GM21526 (cell line): ENCODE measurements around the gene ITPR2.
"Not testable (repeated sequence)": the region's sequence is repeated elsewhere in the genome, so short reads cannot be mapped to it uniquely, and the experiment has no call there.

Experiments
- ATAC-seq: cut with Tn5 transposase; IDR thresholded peaks from one replicate; pipeline ENCODE4 v1.9.1; 2021; ENCODE audit warnings: moderate library complexity; ENCODE audit not compliant: unreplicated experiment, low FRiP score

Gene ITPR2

GRCh38 chr12:26832822-26833742, at the start of gene ITPR2:
Gene ITPR2, minus strand, starts transcription at chr12:26833194. Its CDS starts 413 bp downstream, at chr12:26832781.
- peak; percentile 65 for ATAC-seq

DNA sequence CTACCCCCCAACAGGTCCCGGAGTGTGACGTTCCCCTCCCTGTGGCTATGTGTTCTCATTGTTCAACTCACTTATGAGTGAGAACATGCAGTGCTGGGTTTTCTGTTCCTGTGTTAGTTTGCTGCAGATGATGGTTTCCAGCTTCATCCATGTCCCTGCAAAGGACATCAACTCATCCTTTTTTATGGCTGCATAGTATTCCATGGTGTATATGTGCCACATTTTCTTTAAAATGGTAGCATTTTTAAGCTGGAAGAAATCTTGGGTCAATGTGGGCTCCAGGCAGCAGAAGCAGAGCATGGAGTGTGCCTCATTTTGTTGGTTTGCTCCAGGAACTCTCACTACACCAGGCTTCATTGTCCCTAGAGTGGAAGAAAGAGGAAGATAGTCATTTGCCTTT, 47.6 kb upstream of the ITPR2 start:
- ATAC-seq = no peak

DNA sequence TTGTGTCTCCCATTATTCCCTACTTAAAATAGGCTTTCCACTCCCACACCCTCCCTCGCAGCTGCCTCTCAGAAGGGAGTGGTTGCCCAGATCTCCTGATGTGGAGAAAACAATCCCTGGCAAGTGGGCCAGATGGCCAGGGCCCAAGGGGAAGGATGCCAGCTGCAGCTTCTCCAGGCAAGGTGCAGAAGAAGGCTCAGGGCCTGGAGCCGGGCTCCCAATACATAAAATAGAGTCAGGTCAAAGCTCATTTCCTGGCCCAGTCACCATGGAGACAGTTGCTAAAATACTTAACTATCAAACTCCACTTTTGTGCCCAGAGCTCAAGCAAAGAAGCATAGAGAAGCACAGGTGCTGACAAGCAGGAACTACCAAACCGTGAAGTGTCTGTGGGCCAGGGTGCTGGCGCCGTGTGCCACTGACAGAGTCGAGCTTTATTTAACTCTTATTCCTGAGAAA, 45.7 kb upstream of the ITPR2 start:
- ATAC-seq = no peak

DNA sequence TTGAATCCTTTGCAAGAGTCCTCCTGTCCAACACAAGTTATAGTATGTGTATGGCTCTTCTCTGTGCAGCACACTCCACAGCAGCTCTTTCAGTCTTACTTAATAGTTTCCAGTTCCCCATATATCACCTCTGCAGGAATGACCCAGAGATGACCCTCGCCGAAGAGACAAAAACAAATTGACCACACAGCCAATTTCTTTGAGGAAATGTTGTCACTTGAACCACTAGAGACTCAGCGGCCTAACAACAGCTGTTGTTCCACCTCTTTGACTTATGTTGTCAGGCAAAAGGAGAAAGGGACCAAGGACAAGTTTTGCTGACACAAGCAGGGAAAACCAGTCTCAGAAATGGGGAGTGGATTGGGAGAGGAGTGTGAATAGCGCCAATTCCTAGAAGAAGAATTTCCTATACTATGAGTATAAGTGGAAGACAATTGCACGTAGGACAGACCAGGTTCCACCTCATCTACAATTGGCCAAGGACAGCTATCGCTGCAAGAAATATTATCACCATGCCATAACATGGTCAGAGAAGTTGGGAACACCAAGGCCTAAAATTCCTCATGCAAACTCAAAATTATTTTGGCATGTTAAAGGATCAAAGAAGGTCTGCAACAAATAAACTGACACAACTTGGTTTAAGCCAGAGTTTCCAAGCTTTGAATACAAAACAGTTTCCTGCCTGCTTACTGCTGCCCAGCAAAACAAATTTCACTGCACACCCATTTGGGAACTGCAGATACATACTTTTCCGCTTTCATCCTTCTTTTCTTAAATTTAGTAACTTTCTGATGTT, 41.7 kb upstream of the ITPR2 start:
- ATAC-seq = no peak

DNA sequence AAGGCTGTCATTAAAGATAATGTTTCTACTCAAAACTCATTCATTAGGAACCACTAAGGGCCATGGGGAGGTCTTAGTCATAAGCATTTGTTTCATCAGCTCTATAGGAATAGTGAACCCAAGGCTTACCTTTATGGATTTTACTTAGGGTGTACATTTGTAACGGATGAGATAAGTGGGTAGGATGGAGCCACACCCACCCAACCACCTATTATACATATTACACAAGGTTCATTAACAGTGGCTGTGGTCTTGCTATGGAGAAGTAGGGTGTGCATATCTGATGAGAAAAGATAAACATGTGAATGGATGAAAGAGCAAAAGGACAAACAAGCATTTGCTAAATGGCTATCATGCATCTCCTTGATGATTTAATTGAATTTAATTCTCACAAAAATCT, 39.6 kb upstream of the ITPR2 start:
- no peak for ATAC-seq

- ATAC-seq = no peak
Measured at GRCh38 chr12:26871985-26872384, 39.0 kb upstream of the ITPR2 start.

- no peak for ATAC-seq
Measured at GRCh38 chr12:26870491-26871419, 37.8 kb upstream of the ITPR2 start.

DNA sequence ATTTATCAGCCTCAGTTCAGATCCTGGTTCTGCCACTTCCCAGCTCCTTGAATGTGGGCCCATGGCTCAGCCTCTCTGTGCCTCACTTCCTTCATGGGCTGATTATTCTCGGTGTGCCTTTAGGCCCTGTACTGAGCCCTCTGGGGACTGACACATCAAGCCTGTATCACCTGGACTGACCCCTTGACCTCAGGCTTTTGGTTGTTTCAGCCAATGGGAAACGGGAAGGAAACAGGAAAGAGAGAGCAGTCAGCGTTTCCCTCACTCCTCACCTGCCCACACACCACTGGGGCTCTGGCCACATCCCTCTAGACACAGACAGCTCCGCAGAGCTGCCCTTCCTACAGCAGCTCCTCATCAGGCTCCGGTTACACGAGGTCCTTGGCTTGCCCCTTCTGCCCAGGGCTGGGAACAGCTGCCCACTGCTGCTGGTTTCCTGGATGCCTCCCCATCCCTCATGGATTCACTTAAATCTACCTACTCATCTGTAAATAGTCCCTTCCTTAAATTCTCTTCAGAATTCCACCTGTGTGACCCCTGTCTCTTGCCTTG, 37.0 kb upstream of the ITPR2 start:
- ATAC-seq = no peak

GRCh38 chr12:26869104-26869494, 36.1 kb upstream of the ITPR2 start:
- no peak for ATAC-seq

DNA sequence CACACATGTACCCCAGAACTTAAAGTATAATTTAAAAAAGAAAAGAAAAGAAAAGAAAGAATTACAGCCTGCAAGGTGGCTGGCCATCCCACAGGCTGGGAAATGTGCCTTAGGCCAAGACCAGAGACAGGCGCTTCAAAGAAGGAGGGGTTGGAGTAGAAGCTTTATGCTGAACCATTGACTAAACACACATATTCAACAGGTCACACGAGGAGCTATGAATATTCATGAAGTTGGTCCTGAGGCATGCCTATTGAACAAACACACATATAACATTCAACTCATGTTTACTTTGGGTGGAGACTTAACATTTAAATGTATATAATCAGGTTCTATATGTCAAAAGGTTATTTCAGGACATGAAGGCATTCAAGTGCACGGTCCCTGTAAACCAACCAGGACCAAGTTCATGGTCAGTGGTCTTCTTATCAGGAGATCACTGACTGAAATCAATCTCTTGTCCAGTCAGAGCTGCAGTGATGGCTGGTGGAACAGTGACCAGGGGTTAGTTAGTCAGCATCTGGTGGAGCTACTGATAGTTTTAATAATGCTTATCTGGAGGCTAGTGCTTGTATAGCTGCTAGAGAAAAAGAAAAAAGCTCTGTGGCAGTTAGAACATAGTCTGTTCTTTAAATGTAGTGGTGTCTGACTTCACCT, 35.6 kb upstream of the ITPR2 start:
- no peak for ATAC-seq

DNA sequence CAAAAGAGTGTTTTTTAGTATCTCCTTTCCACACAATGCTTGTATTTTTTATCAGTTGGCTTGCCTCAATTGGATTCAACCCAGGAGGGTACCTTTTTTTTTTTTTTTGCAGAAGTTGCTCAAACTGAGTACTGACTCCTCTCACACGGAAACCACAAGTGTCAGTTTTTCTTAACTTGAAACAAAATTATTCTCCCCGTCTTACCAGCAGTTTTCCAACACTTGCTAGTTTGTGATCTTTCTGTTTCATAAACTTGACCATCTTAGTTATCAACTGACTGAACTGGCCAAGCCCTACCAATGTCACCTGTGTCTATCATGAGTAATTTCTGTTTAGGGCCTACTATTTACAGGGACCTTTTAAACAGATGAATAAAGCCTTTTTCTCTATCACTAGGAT, 34.1 kb upstream of the ITPR2 start:
- ATAC-seq = peak; percentile 66

- no peak for ATAC-seq
Measured at GRCh38 chr12:26863515-26863914, 30.5 kb upstream of the ITPR2 start.

- ATAC-seq = not testable (repeated sequence)
Measured at GRCh38 chr12:26862787-26863186, 29.8 kb upstream of the ITPR2 start.

GRCh38 chr12:26861690-26862089, 28.7 kb upstream of the ITPR2 start:
- no peak for ATAC-seq

DNA sequence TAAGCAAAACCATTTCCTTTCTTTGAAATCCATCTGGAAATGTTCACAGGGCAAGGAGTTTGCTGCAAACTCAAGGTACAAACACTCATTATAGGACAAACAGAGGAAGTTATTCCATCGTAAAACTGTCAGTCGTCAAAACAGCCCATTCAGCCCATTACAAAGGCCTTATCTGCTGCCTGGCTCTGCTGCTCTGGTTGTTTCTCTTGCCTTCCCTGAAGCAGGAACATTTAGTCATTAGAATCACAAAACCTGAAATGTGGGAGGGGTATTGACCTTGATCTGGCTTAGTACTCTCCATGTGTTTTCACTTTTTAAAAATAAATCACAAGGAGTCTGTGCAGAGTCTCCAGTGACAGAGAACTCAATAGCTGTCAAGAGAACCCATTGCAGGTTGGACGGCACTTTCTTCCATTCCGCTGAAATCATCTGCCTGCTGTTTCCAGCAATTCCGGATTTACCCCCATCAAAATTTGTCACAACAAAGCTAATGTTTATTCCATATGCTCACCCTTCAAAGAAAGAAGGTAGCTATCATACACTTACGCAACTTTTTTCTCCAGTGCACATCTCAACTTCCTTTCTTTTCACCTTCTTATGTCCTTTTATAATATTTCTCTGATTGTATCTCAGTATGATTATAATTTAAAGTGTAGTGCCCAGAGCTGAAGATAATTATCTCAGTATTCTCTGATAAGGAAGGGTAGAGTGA, 24.6 kb upstream of the ITPR2 start:
- ATAC-seq = no peak

GRCh38 chr12:26855337-26855736, 22.3 kb upstream of the ITPR2 start:
- ATAC-seq = no peak

DNA sequence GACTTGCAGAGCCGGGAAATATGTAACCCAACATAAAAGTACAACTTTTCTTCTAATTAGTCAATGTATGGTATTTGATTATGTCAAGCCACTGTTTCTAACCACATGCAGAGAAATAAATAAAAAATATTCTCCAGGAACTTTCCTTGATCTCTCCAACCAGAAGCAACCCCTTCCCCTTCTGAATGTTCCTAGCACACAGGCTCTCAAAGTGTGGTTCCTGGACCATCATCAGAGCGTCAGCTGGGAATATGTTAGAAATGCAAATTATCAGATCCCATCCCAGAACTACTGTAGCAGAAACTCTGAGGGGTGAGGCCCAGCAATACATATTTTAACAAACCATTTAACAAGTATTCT, 21.0 kb upstream of the ITPR2 start:
- ATAC-seq = no peak

DNA sequence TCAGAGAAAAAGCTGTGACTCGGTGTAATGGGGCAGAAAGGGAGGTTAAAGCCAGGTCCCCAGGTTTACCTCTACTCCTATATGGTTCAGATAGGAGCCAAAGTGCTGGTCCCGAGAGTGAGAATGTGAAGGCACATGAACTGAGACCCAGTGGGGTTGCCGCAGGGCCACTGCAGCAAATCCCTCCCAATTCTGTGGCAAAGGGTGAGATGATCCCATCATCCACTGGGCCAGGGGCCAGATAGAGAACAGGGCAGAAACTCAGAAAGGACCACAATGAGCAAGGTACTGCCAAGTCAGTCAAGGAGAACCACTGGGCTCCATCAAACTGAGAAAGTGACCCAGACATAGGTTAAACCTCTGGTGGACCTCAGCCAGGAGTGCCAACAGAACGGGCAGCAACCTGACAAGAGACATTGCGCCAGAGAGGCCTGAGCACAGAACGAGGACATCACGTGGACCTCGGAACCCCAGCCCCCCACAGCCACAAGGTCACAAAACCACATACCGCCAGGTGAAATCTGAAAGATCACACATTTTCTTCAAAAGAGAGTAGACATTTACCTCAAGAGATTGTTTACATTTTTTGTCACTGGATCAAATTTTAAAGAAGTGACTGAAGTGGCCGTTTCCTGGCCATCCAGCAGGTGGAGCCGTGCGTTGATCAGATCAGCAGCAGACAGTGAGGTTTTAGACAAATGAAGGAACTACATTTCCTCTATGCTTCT, 20.5 kb upstream of the ITPR2 start:
- ATAC-seq = peak; percentile 73
